Measurements from ENCODE around the gene CETN2.

CETN2 gene

DNA sequence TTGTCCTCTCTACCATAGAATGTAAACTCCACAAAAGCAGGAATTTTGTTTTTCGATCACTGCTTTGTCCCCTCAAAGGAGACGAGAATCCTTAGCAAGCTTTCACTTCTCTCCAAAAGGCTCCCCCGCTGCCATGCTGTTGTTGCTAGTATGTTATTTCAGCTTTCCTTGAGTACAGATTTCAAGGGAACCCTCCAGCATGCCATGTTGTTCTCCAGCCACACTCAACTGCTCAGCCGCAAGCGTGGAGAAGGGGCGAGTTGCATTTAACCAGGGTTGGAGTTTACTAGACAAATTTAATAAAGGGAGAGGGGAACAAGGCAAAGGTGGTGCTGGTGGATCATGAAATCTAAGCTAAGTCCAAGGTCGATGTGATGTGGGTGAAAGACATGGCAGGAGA, 23.4 kb upstream of the CETN2 start:
- H3K27me3 ChIP-seq = no peaks in the 10 kb centered on the region
- H3K36me3 ChIP-seq = peaks cover 3% of the 10 kb centered on the region; the same call in 1 of the 2 replicates
- no peak overlapping the region for H3K4me3 ChIP-seq (ENCODE audit: low read depth, low read length)

DNA sequence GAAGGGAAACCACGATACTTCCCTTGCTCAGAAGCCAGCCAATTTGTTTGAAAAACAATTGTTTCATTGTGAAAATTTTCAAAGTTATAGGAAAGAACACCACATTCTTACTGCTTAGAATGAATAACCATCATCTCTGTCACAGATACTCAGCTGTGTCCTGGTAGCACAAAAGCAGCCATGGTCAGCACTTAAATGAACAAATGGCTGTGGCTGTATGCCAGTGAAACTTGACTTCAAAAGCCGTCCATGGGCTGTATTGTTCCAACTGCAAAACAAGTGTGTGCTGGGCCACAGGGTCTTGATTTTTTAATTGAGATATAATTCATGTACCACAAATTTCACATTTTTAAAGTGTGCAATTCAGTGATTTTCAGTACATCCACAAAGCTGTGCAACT, 19.9 kb upstream of the CETN2 start:
- TF ChIP-seq, protein P1, sequence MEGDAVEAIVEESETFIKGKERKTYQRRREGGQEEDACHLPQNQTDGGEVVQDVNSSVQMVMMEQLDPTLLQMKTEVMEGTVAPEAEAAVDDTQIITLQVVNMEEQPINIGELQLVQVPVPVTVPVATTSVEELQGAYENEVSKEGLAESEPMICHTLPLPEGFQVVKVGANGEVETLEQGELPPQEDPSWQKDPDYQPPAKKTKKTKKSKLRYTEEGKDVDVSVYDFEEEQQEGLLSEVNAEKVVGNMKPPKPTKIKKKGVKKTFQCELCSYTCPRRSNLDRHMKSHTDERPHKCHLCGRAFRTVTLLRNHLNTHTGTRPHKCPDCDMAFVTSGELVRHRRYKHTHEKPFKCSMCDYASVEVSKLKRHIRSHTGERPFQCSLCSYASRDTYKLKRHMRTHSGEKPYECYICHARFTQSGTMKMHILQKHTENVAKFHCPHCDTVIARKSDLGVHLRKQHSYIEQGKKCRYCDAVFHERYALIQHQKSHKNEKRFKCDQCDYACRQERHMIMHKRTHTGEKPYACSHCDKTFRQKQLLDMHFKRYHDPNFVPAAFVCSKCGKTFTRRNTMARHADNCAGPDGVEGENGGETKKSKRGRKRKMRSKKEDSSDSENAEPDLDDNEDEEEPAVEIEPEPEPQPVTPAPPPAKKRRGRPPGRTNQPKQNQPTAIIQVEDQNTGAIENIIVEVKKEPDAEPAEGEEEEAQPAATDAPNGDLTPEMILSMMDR (IDR thresholded peaks at IDR 0.05; ENCODE audit: low read depth, low read length) = no peak
- no peak for DNase-seq
- H3K27me3 ChIP-seq = no peaks in the 10 kb centered on the region
- no peaks in the 10 kb centered on the region for H3K4me1 ChIP-seq
- peaks cover 3% of the 10 kb centered on the region; the same call in 1 of the 2 replicates for H3K36me3 ChIP-seq
- H3K4me3 ChIP-seq (ENCODE audit: low read depth, low read length) = no peak overlapping the region
- H3K9me3 ChIP-seq = no peaks in the 10 kb centered on the region

More for the DNA sequence above, 23.4 kb upstream of the CETN2 start:
- H3K4me1 ChIP-seq = no peaks in the 10 kb centered on the region
- no peak for DNase-seq
- H3K9me3 ChIP-seq = no peaks in the 10 kb centered on the region
- TF ChIP-seq, protein P1 (IDR thresholded peaks at IDR 0.05; ENCODE audit: low read depth, low read length) = no peak

DNA sequence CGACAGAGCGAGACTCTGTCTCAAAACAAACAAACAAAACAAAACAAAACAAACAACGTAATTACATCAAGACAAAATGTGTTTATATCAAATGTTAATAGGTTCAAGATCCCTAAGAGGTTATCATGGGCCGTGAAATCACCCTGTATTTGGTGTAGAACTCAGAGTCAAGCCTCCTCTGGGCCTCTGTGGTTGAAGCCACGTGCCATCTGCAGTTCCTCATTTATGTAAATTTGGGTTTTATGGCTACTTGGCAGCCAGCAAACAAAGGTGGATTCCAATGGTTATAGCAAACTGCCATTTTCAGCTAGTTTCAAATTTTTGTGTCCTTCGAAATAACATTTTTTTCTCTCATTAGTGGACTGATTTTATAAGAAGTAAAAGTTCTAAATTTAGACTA, 16.7 kb upstream of the CETN2 start:
- Histone ChIP-seq H3K36me3 (peaks cover 3% of the 10 kb centered on the region; the same call in 1 of the 2 replicates), H3K9me3 (no peaks in the 10 kb centered on the region), H3K27me3 (no peaks in the 10 kb centered on the region), H3K4me1 (no peaks in the 10 kb centered on the region), H3K4me3 (ENCODE audit: low read depth, low read length) (no peak overlapping the region)
- DNase-seq = no peak
- TF ChIP-seq, protein P1 (IDR thresholded peaks at IDR 0.05; ENCODE audit: low read depth, low read length) = no peak

DNA sequence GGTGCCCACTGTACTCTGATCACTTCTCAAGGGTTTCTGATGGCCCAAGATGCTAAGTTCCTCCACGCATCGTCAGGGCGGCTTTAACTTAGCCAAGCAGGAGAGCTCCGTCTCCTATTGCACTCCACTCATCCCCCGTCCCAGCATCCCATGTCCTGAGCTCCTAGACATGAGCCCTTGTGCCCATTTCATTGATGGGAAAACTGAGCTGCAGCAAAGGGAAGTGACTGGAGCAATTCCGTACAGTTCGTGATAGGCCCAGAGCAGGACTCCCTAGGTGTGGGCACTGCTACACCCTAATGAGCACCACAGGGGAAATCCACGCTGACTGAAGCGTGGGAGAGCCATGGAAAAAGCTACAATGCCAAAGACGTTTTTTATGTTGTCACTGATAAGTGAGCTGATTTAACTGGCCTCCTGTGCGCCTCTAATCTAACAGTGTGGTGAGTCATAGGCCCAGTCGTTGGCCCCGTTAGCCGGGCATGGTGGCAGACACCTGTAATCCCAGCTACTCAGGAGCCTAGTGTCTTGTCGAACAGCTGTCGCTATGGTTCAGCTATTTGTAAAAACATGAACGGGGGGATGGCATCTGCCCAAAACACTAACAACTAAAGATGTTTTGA, 15.2 kb upstream of the CETN2 start:
- H3K9me3 ChIP-seq = no peaks in the 10 kb centered on the region
- no peaks in the 10 kb centered on the region; the same call in 1 of the 2 replicates for H3K36me3 ChIP-seq

DNA sequence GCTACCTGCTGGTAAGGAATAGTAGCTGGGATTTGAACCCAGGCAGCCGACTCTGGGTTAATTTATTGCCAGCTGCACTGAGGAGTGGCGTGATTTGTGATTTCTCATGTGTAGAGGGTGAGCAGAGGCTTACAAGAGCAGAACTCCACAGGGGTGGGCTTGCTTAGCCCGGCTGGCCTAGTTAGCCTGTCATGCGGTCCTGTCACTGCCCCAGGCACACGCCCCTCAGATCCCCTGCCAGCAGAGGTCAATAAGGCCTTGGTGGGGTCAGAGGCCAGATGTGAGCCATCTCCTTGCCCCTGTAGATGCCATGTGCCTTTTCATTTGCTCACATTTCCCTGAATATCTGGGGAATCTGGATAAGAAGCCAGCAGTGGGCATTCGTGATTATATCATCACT, 13.7 kb upstream of the CETN2 start:
- Histone ChIP-seq H3K4me3 (ENCODE audit: low read depth, low read length) (no peak overlapping the region), H3K27me3 (no peaks in the 10 kb centered on the region), H3K36me3 (no peaks in the 10 kb centered on the region; the same call in 1 of the 2 replicates), H3K4me1 (no peaks in the 10 kb centered on the region), H3K9me3 (no peaks in the 10 kb centered on the region)
- TF ChIP-seq, protein P1 (IDR thresholded peaks at IDR 0.05; ENCODE audit: low read depth, low read length) = no peak
- DNase-seq = no peak

More for the DNA sequence above, 15.2 kb upstream of the CETN2 start:
- no peaks in the 10 kb centered on the region for H3K27me3 ChIP-seq
- H3K4me1 ChIP-seq = no peaks in the 10 kb centered on the region
- DNase-seq = no peak
- TF ChIP-seq, protein P1 (IDR thresholded peaks at IDR 0.05; ENCODE audit: low read depth, low read length) = no peak
- H3K4me3 ChIP-seq (ENCODE audit: low read depth, low read length) = no peak overlapping the region

DNA sequence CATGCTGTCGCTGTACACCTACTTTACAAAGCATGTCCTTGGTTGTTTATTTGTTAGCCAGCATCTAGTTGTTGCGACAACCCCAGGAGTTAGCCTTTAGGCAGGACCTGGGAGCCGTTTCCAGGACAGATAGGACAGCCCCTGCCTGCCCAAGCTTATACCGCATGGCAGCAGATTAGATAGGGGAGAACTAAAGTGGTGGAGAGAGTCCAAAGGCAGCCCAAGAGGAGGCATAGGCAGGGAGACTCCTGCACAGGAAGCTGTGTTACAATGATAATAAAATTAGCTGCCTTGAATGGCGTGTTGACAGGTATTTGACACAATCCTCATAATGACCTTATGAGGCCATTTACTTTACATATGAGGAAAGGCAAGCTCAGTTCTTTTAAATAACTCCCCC, 13.3 kb upstream of the CETN2 start:
- TF ChIP-seq, protein P1 (IDR thresholded peaks at IDR 0.05; ENCODE audit: low read depth, low read length) = no peak
- Histone ChIP-seq H3K4me3 (ENCODE audit: low read depth, low read length) (no peak overlapping the region), H3K27me3 (no peaks in the 10 kb centered on the region), H3K4me1 (no peaks in the 10 kb centered on the region), H3K36me3 (no peaks in the 10 kb centered on the region; the same call in 1 of the 2 replicates), H3K9me3 (no peaks in the 10 kb centered on the region)
- no peak for DNase-seq
